GM19193 (cell line): ENCODE results near the gene ABR.
A peak's percentile ranks its signal among the peaks of the same experiment; 100 is the strongest.

Experiments
- POLR2A ChIP-seq: IDR thresholded peaks from 4 replicates; pipeline ENCODE4 v1.6.1; 2011; ENCODE audit not compliant: insufficient read depth, insufficient read length; ENCODE audit errors: extremely low read depth

The ABR gene

GRCh38 chr17:1003633-1003971 is 176.2 kb downstream of the ABR start:
- TF ChIP-seq POLR2A: peak; percentile 18

GRCh38 chr17:1002771-1003555 is 176.8 kb downstream of the ABR start:
- no peak for TF ChIP-seq POLR2A

- TF ChIP-seq POLR2A: no peak
Measured at GRCh38 chr17:1002412-1002753, 177.4 kb downstream of the ABR start.

- peak; percentile 37 for TF ChIP-seq POLR2A
Measured at GRCh38 chr17:1001640-1002411, 178.0 kb downstream of the ABR start.

GRCh38 chr17:1000597-1001461 is 179.0 kb downstream of the ABR start:
- no peak for TF ChIP-seq POLR2A

GRCh38 chr17:998111-998510 is 181.7 kb downstream of the ABR start:
- TF ChIP-seq POLR2A: no peak

- TF ChIP-seq POLR2A: peak; percentile 94
Measured at GRCh38 chr17:996554-997344, 183.0 kb downstream of the ABR start, which contains the start of gene TIMM22. Gene TIMM22 (plus strand): TSS chr17:997129. CDS start chr17:997143, 14 bp downstream.

- TF ChIP-seq POLR2A: no peak
Measured at GRCh38 chr17:992933-993332, 186.8 kb downstream of the ABR start.

- no peak for TF ChIP-seq POLR2A
Measured at GRCh38 chr17:988561-988960, 191.2 kb downstream of the ABR start.

- no peak for TF ChIP-seq POLR2A
Measured at GRCh38 chr17:987931-988330, 191.8 kb downstream of the ABR start.

- TF ChIP-seq POLR2A: no peak
Measured at GRCh38 chr17:986322-986929, 193.4 kb downstream of the ABR start.

- no peak for TF ChIP-seq POLR2A
Measured at GRCh38 chr17:983921-984320, 195.9 kb downstream of the ABR start.

GRCh38 chr17:981292-981658 is 198.5 kb downstream of the ABR start:
- TF ChIP-seq POLR2A: no peak
